HG03439 (cell line): ENCODE data around the gene SURF4.
"Not testable (repeated sequence)": the region's sequence is repeated elsewhere in the genome, so short reads cannot be mapped to it uniquely, and the experiment has no call there.

ENCODE experiments used
- ATAC-seq: cut with Tn5 transposase; IDR thresholded peaks from one replicate; pipeline ENCODE4 v1.9.1; 2021; ENCODE audit warnings: mild to moderate bottlenecking, moderate library complexity; ENCODE audit not compliant: unreplicated experiment

SURF4 gene

DNA sequence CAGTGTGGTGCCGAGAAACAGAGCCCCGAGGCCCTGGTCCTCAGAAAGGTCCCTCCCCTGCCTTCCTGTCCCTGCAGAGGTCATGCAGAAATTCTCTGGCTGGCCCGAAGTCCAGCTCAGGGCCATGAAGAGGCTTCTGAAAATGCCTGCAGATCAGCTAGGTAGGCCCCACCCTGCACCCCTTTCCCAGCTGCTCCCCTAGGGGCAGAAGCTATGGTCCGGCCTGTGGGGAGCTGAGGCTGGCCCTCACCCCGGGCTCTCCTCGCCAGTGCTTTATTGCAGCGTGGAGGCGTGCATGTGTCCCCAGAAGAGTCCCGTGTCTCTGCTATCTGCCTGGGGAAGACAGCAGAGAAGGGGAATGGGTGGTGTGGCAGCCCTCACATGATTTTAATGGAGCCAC, 22.0 kb upstream of the SURF4 start:
- no peak for ATAC-seq

- ATAC-seq, result no peak
Observed at GRCh38 chr9:133397370-133397769, 21.5 kb upstream of the SURF4 start.

- no peak for ATAC-seq
Observed at GRCh38 chr9:133396952-133397351, 21.1 kb upstream of the SURF4 start.

DNA sequence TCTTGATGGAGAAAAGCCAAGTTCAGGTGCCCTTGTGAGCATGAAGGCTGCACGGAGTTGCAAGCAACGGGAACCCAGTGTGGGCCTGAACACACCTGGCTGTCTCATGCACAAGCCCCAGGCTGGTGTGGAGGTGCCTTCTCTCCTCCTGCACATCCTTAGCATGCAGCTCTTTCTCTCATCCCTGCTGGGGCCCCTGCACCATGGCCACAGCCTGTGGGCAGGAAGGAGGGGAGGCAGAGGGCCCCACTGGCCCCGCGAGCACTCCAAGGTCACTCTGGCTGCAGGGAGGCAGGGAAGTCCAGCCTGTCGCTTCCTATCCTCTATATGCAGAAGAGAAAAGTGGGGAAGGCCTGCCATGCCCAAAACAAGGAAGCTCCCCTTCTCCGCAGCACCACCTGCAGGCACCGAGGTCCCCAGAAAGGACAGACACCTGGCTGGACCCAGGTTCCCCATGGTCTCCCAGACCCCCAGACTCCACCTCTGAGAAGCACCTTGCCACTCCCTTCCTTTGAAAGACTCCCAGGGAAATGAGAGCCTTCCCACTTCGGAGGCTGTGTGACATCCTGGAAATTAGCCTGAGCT, 18.9 kb upstream of the SURF4 start:
- no peak for ATAC-seq

GRCh38 chr9:133393399-133393798, 17.5 kb upstream of the SURF4 start:
- no peak for ATAC-seq

- ATAC-seq, result not testable (repeated sequence)
Observed at GRCh38 chr9:133392308-133392707, 16.4 kb upstream of the SURF4 start.

- ATAC-seq, result not testable (repeated sequence)
Observed at GRCh38 chr9:133391449-133391848, 15.6 kb upstream of the SURF4 start.

DNA sequence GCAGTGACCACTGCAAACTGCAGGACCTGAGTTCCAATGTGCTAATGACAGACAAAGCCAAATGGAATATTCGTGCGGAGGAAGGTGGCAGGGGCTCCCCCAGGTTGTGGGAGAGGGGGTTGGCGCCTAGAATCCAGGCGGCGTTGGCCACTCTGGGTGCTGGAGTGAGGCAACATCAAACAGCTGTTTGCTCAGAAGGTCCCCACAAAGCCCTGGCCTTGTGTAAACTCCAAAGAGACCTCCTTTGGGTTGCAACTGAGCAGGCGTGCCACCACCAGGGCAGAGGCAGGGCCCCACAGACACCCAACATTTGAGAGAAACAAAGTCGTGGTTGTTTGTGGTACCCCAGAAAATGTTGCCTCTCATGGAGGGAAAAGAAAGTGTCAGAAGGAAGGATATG, 14.9 kb upstream of the SURF4 start:
- ATAC-seq, result no peak

DNA sequence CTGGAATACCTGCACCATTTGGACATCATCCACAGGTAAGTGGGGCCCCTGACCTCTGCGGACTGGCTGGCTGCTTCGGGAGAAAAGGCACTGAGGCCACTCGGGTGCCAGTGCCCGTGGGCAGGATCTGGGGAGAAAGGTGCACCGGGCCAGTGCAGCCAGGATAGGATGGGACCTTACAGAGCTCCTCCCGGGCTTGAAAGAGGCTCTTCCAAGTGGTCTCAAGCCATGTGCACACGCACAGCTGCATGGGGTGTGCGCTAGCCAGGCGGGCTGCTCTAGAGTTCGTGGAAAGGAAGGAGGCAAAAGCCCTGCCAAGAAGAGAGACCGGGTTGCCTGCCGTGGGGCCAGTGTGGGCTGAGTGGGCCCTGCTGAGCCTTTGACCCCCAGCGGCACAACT, 13.7 kb upstream of the SURF4 start:
- no peak for ATAC-seq

GRCh38 chr9:133389025-133389557, 13.2 kb upstream of the SURF4 start:
- no peak for ATAC-seq

- ATAC-seq, result no peak
Observed at GRCh38 chr9:133387680-133388079, 11.8 kb upstream of the SURF4 start.

DNA sequence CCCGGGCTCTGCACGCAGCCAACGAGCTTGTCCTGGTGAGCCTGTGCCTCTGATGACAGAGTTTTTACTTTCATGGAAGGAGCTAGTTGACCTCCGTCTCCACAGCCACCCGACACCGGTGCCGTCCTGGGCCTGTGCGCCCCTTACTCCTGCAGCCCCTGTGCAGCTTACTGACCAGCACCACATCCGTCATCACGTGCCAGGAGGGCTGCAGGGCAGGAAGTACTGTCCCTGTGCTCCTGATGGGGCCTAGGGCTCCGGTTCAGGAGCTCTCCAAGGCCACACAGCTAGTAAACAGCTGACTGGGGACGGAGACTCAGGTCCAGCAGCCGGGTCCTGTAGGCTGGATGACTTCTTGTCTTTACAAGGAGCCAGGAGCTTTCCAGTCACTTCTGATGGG, 10.5 kb upstream of the SURF4 start:
- no peak for ATAC-seq

GRCh38 chr9:133385452-133385851, 9.6 kb upstream of the SURF4 start:
- no peak for ATAC-seq

DNA sequence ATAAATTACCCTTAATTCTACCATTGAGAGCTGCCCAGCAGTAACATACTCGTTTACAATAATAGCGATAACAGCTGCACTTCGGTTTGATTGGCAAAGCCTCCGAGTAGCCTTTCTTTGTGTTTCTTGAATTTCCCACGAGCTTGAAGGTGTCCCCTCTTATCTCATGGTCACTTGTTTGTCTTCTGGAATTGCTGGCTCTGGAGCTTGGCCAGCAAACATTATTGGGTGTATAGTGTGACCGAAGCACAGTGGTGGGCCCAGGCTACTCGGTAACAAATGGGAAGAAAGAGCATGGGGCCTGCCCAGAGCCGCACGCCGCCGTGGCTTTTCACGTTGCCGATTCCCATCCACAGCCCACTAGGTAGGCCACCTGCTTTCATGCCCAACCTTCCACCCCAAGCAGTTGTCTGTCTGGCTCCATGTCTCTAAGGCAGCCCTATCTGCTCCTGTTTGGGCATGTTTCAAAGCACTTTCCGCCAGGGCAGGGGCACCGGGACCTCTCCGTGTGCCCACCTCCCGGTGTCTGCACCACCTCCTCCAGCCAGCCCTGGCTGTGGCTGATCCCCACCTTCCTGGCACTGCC, 9.0 kb upstream of the SURF4 start:
- ATAC-seq, result no peak

GRCh38 chr9:133383438-133383837, 7.6 kb upstream of the SURF4 start:
- no peak for ATAC-seq

DNA sequence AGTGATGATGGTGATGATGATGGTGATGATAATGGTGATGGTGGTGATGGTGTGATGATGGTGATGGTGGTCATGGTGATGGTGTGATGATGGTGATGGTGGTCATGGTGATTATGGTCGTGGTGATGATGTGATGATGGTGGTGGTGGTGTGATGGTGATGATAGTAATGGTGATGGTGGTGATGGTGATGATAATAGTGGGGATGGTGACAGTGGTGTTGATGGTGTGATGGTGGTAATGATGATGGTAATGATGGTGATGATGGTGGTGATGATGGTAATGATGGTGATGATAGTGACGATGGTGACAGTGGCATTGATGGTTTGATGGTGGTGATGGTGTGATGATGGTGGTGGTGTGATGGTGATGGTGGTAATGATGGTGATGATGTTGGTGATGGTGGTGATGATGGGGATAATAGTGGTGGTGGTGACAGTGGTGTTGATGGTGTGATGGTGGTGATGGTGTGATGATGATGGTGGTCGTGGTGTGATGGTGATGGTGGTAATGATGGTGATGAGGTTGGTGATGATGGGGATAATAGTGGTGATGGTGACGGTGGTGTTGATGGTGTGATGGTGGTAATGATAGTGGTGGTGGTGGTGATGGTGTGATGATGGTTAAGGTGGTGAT, 6.8 kb upstream of the SURF4 start:
- no peak for ATAC-seq

DNA sequence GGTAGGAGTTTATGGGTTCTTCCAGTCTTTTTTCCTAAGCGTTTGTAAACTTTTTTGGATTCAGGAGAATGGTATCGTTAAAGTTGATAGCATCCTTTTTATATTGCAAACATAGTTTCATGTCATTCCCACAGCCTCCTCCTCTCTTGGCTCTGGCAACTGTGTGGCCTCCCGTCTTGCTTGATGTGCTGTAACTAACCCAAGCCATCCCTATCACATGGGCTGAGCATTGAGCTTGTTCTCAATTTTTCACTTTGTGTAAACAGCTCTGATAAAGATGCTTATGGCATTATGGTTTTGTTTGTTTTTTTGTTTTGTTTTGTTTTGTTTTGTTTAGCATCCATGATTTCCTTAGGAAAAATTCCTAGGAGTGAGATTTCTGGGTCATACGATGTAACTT, 4.9 kb upstream of the SURF4 start:
- no peak for ATAC-seq

DNA sequence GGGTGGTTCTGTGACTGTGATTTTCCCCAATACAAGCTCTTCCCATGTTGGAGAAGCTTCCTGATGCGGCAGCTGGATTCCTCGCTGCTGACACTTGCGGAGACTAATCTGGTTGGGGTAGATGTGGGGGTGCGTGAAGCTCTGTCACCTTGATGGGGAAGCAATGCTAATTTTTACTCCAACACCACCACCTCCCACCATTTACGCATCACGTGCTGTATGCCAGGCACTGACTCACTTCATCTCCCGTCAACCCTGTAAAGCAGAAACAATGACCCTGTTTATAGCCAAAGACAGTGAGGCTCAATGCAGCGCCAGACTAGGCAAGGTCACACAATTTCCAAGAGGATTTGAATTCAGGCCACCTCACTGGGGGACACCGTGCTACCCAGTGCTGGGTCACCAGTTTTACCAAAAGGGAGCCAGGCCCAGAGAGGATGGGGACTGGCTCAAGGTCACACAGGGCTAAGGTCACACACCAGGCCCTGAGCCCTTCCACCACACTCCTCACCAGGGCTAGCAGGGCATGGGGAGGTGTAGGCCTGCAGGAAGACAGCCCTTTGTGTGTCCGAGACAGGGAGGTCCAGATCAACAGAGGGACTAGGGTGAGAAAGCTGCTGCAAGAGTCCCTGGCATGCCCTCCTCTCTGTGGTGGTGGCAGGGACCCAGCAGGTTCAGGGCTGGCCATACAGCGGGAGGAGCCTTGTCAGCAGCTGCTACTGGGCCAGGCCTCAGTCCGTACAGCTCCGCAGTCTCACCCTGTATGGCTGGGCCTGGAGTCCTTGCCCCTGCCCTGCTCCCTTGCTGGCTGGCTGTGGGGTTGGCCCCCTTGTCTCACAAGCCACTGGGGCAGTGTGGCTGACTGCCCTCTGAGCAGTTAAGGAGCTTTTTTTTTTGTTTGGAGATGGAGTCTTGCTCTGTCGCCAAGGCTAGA, 3.6 kb upstream of the SURF4 start:
- no peak for ATAC-seq

GRCh38 chr9:133378408-133378962, 2.6 kb upstream of the SURF4 start:
- ATAC-seq, result no peak

- ATAC-seq, result no peak
Observed at GRCh38 chr9:133377721-133378216, 1.9 kb upstream of the SURF4 start.

DNA sequence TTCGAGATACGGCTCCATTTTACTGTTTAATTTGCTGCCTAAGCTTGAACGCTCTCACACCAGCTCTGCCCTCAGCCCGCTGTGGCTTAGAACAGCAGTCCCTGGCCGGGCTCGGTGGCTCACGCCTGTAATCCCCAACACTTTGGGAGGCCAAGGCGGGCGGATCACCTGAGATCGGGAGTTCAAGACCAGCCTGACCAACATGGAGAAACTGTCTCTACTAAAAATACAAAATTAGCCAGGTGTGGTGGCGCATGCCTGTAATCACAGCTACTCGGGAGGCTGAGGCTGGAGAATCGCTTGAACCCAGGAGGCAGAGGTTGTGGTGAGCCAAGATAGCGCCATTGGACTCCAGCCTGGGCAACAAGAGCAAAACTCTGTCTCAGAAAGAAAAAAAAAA, 1.4 kb upstream of the SURF4 start:
- not testable (repeated sequence) for ATAC-seq
